GM12801 (cell line): ENCODE results near the gene SOX8.

ENCODE experiments used
- TF ChIP-seq, protein P1 (sequence below): IDR thresholded peaks from one replicate; pipeline ENCODE4 v1.5.1; 2011; ENCODE audit warnings: control low read depth; ENCODE audit not compliant: insufficient read length; ENCODE audit errors: extremely low read depth

SOX8 gene

DNA sequence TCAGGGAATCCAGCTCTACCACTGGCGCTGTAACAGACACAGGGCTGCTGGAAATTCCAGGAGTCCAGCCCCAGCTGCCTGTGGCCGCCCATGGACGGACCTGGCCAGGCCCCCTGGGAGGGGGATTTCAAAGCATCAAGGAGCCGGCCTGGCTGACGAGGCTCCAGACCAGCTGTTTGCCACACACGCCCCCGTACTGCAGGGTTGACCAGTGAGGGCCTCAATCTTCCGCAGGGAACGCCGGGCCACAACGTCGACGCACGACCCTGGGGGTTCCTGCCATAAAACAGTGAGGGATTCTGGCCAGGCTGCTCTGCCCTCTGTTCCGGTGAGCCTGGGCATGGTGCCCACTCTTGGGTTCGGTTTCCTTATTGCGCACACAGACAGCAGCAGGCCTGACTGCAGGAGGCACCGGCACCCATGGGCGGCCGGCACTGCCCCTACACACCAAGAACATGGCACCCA, 14.5 kb upstream of the SOX8 start:
- TF ChIP-seq, protein P1, sequence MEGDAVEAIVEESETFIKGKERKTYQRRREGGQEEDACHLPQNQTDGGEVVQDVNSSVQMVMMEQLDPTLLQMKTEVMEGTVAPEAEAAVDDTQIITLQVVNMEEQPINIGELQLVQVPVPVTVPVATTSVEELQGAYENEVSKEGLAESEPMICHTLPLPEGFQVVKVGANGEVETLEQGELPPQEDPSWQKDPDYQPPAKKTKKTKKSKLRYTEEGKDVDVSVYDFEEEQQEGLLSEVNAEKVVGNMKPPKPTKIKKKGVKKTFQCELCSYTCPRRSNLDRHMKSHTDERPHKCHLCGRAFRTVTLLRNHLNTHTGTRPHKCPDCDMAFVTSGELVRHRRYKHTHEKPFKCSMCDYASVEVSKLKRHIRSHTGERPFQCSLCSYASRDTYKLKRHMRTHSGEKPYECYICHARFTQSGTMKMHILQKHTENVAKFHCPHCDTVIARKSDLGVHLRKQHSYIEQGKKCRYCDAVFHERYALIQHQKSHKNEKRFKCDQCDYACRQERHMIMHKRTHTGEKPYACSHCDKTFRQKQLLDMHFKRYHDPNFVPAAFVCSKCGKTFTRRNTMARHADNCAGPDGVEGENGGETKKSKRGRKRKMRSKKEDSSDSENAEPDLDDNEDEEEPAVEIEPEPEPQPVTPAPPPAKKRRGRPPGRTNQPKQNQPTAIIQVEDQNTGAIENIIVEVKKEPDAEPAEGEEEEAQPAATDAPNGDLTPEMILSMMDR = no peak

DNA sequence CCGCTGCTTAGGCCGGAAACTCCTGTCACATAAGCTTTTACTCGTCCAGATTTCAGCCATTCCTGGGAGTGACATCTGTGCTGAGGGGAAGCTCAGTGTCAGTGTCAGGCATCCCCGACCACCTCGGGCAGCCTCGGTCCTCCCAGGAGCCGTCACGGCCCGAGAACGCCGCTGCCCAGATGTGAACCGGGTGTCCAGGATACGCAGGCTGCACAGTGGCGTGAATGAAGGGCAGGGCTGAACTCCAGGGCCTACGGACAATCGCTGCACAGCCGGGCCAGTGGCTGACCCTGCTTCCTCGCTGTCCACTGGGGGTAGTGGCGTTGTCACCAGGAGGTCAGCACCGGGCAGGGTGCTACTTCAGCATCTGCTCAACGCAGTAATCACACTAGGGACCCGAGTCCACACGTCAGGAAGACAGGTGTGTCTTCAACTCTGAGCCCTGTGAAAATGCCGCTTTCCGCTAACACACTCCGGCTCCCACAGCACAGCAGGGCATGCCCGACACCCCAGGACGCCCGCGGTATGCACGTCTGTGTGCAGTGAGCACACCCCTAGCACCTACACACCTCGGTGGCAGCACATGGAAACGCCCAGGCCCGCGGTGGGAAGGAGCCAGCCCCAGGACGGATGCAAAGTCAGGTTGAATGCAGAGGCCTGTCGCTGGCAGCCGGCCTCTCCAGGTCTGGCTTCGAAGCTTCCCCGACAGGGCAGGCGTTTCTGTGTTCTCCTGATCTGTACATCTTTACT, 13.8 kb upstream of the SOX8 start:
- TF ChIP-seq, protein P1 = no peak

DNA sequence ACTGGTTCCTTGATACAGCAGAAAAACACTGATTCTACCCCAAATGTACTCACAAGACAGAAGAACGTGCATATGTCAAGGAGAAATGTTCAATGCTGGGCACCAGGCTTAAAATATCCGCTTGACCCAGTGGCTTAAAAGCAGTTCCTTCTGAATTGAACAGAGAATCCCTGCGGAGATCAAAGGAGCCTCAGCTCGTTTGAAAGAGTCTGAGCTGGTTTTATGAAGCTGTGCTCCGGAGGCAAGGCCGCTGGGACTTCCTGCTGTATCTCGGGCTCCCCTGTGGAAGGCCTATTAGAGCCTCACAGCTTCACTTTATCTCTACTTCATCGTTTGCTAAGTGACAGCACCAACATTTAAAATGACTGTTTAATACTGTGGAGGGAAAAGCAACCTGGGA, 12.9 kb upstream of the SOX8 start:
- TF ChIP-seq, protein P1 = no peak

DNA sequence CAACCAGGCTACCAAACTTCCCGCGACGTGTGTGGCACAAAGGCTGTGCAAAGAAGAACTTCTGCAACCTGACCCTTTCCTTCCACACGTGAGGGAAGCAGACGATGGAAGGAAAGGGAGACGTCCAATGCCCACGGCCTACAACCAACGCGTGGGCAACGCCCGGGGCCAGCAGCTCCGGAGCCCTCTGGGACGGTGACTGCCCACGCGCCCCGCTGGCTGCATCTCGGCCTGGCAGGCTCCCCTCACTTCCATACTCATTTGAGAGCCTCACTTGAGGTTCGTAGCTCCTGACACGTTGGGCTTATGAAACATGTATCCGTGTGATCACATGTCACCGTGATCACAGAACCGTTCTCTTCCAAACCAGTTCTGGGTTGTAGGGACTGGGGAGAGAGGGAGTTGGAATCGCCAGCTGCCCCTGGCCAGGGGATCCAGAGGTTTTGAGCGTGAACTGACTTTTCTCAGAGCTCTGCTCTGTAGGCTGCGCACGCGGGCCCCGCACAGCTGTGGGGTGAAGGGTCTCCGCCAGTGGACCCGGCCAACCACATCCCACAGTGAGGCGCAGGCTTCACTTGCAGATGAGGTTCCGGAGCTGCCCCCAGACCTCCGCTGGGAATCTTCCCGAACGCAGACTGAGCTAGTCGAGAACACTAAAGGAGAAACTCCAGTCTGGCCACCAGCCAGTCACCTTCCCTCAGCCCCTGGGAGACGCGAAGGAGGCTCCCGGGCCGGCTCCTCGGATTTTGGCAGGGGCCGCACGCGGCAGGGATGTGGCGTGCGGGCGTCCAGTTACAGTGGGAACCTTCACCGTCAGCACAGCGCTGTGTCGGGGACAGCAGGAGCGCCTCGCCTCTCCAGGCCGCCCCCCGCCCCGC, 11.8 kb upstream of the SOX8 start:
- TF ChIP-seq, protein P1 = no peak

DNA sequence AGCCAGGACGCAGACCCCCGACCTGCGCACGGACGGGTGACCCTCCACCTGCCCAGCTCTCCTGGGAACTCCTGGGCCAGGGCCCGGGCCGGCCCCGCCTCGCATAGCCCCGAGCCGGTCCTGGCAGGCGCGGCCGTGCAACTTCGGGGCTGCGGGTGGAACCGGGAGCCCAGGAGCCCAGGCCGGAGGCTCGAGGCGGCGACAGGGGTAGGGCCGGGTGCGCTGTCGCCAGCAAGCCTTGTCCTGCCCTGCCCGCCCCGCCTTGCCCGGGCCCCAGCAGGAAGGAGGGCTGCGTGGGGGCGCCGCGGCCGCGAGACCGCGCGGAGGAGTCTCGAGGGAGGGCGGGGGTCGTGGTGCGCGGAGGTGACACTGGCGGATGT, 11.2 kb upstream of the SOX8 start:
- TF ChIP-seq, protein P1 = no peak

DNA sequence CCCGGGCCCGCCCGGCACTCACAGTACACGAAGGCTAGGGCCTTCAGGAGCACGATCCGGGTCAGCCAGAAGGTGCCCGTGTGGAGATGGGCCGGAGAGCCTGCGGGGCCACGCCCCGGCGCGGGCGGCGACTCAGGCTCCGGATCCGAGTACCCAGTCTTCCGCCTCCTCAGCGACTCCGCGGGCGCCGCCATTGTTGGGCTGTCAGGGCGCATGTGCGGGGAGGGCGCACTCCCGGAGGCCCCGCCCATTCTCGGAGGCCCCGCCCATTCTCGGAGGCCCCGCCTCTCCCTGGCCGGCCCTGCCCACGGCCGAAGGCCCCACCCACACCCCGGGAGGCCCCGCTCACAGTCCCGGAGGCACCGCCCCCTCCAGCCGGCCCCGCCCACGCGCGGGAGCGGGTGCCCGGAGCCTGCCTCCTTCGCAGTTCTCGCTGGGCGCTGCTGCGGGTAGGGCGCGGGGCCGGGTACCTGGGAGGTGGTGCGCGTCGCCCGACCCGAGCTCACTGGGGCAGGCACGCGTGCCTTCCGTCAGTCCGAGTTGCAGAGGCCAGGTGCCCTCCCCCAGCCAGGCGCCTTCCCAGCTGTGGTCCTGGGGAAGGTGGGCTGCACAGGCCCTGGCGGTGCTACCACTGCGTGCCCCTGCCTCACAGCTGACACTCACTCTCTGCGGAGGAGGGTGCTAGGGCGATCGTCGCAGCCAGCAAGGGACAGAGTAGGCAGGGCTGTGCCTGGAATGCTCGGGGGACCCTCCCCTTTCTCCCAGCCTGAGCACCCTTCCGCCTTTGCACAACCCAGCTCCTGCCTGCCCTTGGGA, 10.6 kb upstream of the SOX8 start, which contains the start of gene LMF1:
TSS of gene LMF1 (minus strand) at position 219 of the 816 bp plus-strand sequence. CDS start at position 215, 4 bp downstream.
- TF ChIP-seq, protein P1 = no peak

DNA sequence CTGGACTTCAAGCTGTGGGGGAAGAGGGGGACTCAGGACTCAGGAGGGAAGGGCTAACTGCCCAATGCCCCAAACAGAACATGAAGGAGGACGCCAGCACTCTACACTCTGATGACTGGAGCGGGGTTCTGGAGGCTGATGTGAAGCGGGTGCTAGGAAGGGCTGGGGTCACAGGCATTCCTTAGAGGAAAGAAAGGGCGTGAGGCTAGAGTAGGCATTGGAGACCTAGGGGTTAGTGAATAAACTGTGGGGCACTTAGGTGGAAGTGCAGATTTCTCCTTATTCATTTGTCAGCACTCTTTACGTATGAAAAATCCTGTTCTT, 10.0 kb upstream of the SOX8 start:
- TF ChIP-seq, protein P1 = no peak
